HG02885 (cell line): ENCODE data around the gene ADAMTSL5.
"Not testable (repeated sequence)": the region's sequence is repeated elsewhere in the genome, so short reads cannot be mapped to it uniquely, and the experiment has no call there.

Experiments used
- ATAC-seq: cut with Tn5 transposase; IDR thresholded peaks from one replicate; pipeline ENCODE4 v1.9.1; 2021; ENCODE audit warnings: mild to moderate bottlenecking; ENCODE audit not compliant: unreplicated experiment, poor library complexity

ADAMTSL5 gene

GRCh38 chr19:1512671-1513498 is at the start of gene ADAMTSL5:
ADAMTSL5 (minus strand) TSS chr19:1513019; CDS start chr19:1510943, 2,076 bp downstream.
- ATAC-seq, result no peak

GRCh38 chr19:1561236-1561842 is 48.5 kb upstream of the ADAMTSL5 start:
- ATAC-seq, result no peak

GRCh38 chr19:1560286-1560882 is 47.6 kb upstream of the ADAMTSL5 start:
- ATAC-seq, result no peak

GRCh38 chr19:1558552-1558951 is 45.7 kb upstream of the ADAMTSL5 start:
- no peak for ATAC-seq

GRCh38 chr19:1556390-1557070 is 43.7 kb upstream of the ADAMTSL5 start:
- no peak for ATAC-seq

GRCh38 chr19:1555487-1556389 is 42.9 kb upstream of the ADAMTSL5 start:
- no peak for ATAC-seq

- ATAC-seq, result no peak
These were observed 42.1 kb upstream of the ADAMTSL5 start for GRCh38 chr19:1554968-1555367.

- no peak for ATAC-seq
These were observed 40.6 kb upstream of the ADAMTSL5 start for GRCh38 chr19:1553415-1553814.

GRCh38 chr19:1551068-1552040 is 38.5 kb upstream of the ADAMTSL5 start:
- no peak for ATAC-seq

GRCh38 chr19:1549332-1549945 is 36.6 kb upstream of the ADAMTSL5 start:
- ATAC-seq, result no peak

- no peak for ATAC-seq
These were observed 27.6 kb upstream of the ADAMTSL5 start for GRCh38 chr19:1540365-1540925.

- not testable (repeated sequence) for ATAC-seq
These were observed 26.9 kb upstream of the ADAMTSL5 start for GRCh38 chr19:1539749-1540148.

GRCh38 chr19:1538978-1539377 is 26.2 kb upstream of the ADAMTSL5 start:
- no peak for ATAC-seq

GRCh38 chr19:1535699-1536098 is 22.9 kb upstream of the ADAMTSL5 start:
- ATAC-seq, result not testable (repeated sequence)

- no peak for ATAC-seq
These were observed 22.2 kb upstream of the ADAMTSL5 start for GRCh38 chr19:1534972-1535371.

GRCh38 chr19:1533510-1534150 is 20.8 kb upstream of the ADAMTSL5 start:
- ATAC-seq, result no peak

- ATAC-seq, result no peak
These were observed 19.2 kb upstream of the ADAMTSL5 start for GRCh38 chr19:1532003-1532402.
